Measurements from ENCODE around the gene CTDSPL. TPM values are rescaled to one million over a fixed set of nuclear protein-coding genes. Genes with fewer than 3 reads are reported as not detected.

Gene CTDSPL
- total and polyA plus RNA-seq, 2 of the 8 experiments (the other 6 are each of a cell fraction or from before 2014, with no cell fraction given), result 20.3 to 42.2 TPM

DNA sequence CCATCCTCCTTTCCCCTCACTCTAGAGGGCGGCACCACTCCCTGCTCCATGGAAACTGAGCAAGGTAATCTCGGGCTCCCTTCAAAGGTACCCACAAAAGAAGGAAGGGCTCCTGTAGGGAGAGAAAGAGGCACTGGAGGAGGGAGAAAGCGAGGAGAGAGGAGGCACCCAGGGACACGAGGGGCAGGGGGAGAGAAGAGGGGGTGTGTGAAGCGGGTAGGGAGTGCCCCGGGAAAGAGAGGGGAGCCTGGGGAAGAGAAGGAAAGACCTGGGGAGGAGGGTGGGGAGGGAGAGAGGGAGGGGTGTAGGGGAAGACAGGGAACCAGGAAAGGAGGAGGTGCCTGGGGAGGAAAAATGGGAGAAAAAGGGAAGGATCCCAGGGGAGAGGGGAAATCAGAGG, 129.4 kb downstream of the CTDSPL start:
- H3K9ac ChIP-seq (replicated peaks in 1 of 4; ENCODE audit: extremely low read depth in 1 of 4, low read depth in 3 of 4, low read length in 3 of 4), result no peak overlapping the region
- H3K27ac ChIP-seq (ENCODE audit: low read depth, low read length), result no peak overlapping the region
- H3K79me1 ChIP-seq (ENCODE audit: low read depth, low read length), result no peaks in the 10 kb centered on the region
- no peak overlapping the region for H2BK15ac ChIP-seq (ENCODE audit: low read length)
- H2AFZ ChIP-seq (ENCODE audit: low read length), result 0 out of 2 replicates have a peak overlapping the region, but pooled peaks have one; percentile 73
- H3K36me3 ChIP-seq (ENCODE audit: control insufficient read depth in 2 of 4, insufficient read depth in 4 of 4, low read length in 3 of 4), result no peaks in the 10 kb centered on the region
- H3K18ac ChIP-seq (ENCODE audit: extremely low read depth, low read length), result no peak overlapping the region
- 23% methylated on average over 5 of the region's 6 CpGs; no CpG with 5 or more reads in 1 of the 2 experiments for WGBS, 2 experiments (ENCODE audit: extremely low coverage in 1 of 2, insufficient coverage in 1 of 2, insufficient read length in 1 of 2, insufficient replicate concordance in 2 of 2, low coverage in 1 of 2, low lambda C conversion rate in 2 of 2, missing lambda C conversion rate in 1 of 2)
- DNase-seq (ENCODE audit: low read depth in 1 of 2, low spot score in 2 of 2) (peak in 1 of 2 experiments; percentile 53), FAIRE-seq (no peak)
- H3K4ac ChIP-seq (replicated peaks; ENCODE audit: insufficient read length, low read depth, low read length), result no peak overlapping the region
- H2BK120ac ChIP-seq (replicated peaks; ENCODE audit: low read depth, low read length), result no peak overlapping the region
- no peak overlapping the region for H4K91ac ChIP-seq (replicated peaks; ENCODE audit: insufficient read length, low read length)
- TF ChIP-seq MAFK (IDR thresholded peaks at IDR 0.05; ENCODE audit: low read depth, low read length) (no peak), BACH1 (IDR thresholded peaks at IDR 0.05; ENCODE audit: low read length) (no peak), KDM4A (IDR thresholded peaks at IDR 0.05; ENCODE audit: low read depth, low read length, severe bottlenecking) (peak; percentile 42), SP4 (IDR thresholded peaks at IDR 0.05; ENCODE audit: low read length) (no peak), SIRT6 (IDR thresholded peaks at IDR 0.05; ENCODE audit: low read length) (no peak), RBBP5 (IDR thresholded peaks at IDR 0.05; ENCODE audit: borderline replicate concordance, low read depth, low read length) (no peak), POLR2A (IDR thresholded peaks at IDR 0.05; ENCODE audit: control extremely low read depth in 1 of 2, low read depth in 2 of 2, low read length in 2 of 2) (no peak), ZNF274 (IDR thresholded peaks at IDR 0.05; ENCODE audit: borderline replicate concordance, extremely low read depth, low read length) (no peak), ASH2L (IDR thresholded peaks at IDR 0.05; ENCODE audit: low read length) (peak; percentile 31), GABPA (IDR thresholded peaks at IDR 0.05; ENCODE audit: borderline replicate concordance, insufficient read depth, low read length) (no peak)
- H4K20me1 ChIP-seq (replicated peaks in 1 of 2; ENCODE audit: control insufficient read depth in 1 of 2, insufficient read depth in 2 of 2, low read length in 2 of 2), result no peaks in the 10 kb centered on the region
- no peak overlapping the region for H2BK20ac ChIP-seq (ENCODE audit: low read length)
- POLR2A ChIA-PET (ENCODE audit: partially characterized antibody), result no interaction called here
- H3K79me2 ChIP-seq (ENCODE audit: control insufficient read depth in 1 of 2, insufficient read depth in 2 of 2, low read length in 2 of 2), result no peaks in the 10 kb centered on the region
- no peak overlapping the region for H4K8ac ChIP-seq (ENCODE audit: extremely low read depth, insufficient read depth, low read length)
- H3K23ac ChIP-seq (ENCODE audit: insufficient read length), result no peak overlapping the region
- peak overlapping the region in 2 of 4 experiments; percentile 21 to 53; a peak in 4 of 8 replicates for H3K4me3 ChIP-seq (ENCODE audit: extremely low read depth in 1 of 4, insufficient read depth in 2 of 4, low read depth in 3 of 4, low read length in 4 of 4)
- H2BK12ac ChIP-seq (ENCODE audit: low read depth, low read length), result 0 out of 2 replicates have a peak overlapping the region, but pooled peaks have one; percentile 50
- H3K4me2 ChIP-seq (ENCODE audit: insufficient read depth in 1 of 2, low read depth in 2 of 2, low read length in 2 of 2), result peak overlapping the region; percentile 54 to 68; a peak in 3 of 4 replicates
- H3K9me3 ChIP-seq (ENCODE audit: insufficient read depth in 2 of 2, low read depth in 1 of 2, low read length in 1 of 2), result no peaks in the 10 kb centered on the region
- no peak overlapping the region for H3K14ac ChIP-seq (ENCODE audit: insufficient read length)
- peaks cover 0 to 13% (median 7%) of the 10 kb centered on the region in 4 experiments; a peak in 6 of 7 replicates for H3K4me1 ChIP-seq (replicated peaks in 1 of 4; ENCODE audit: control insufficient read depth in 3 of 4, insufficient read depth in 4 of 4, low read length in 3 of 4)
- H2BK5ac ChIP-seq (ENCODE audit: low read depth, low read length), result no peak overlapping the region
- H3K23me2 ChIP-seq (ENCODE audit: low read depth, low read length), result peaks cover 7% of the 10 kb centered on the region
- H2AK5ac ChIP-seq (ENCODE audit: low read depth, low read length), result no peak overlapping the region
- peaks cover 0 to 5% (median 1%) of the 10 kb centered on the region in 4 experiments; a peak in 4 of 7 replicates for H3K27me3 ChIP-seq (replicated peaks in 1 of 4; ENCODE audit: control insufficient read depth in 3 of 4, extremely low read depth in 1 of 4, insufficient read depth in 3 of 4, low read length in 3 of 4)
- no peak overlapping the region for H4K5ac ChIP-seq (ENCODE audit: insufficient read length, low read depth, low read length)
- CTCF ChIA-PET (ENCODE audit: partially characterized antibody), result interaction anchor here (1.1 to 9.0 kb wide), 4 partner anchors 10 to 18 kb away, joined by 5 to 134 read pairs (median 7); no protein-coding TSS in a partner anchor
- no peak overlapping the region for H3K56ac ChIP-seq (replicated peaks; ENCODE audit: insufficient read length, low read depth, low read length)
